ENCODE measurements around the gene SSBP1.
"Not testable (repeated sequence)": the region's sequence is repeated elsewhere in the genome, so short reads cannot be mapped to it uniquely, and the experiment has no call there.

Gene SSBP1

DNA sequence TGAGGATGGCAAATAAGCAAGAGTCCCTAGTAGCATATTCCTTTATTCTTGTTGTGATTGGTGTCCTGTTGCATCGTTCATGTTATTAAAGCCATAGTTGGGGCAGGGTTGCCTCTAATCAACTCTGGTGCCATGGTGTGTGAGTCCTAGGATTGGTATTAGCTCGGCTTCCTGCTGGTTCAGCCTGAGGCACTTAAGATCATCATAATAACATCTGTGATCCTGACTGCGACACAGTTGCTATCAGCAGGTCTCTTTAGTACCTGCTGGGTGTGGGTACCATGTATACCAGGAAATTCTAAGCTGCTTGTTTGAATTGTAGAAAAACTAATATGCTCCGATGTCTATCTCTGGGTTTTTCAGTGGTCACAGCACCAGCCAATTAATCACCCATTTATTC, 28.4 kb upstream of the SSBP1 start:
- no peak for DNase-seq

DNA sequence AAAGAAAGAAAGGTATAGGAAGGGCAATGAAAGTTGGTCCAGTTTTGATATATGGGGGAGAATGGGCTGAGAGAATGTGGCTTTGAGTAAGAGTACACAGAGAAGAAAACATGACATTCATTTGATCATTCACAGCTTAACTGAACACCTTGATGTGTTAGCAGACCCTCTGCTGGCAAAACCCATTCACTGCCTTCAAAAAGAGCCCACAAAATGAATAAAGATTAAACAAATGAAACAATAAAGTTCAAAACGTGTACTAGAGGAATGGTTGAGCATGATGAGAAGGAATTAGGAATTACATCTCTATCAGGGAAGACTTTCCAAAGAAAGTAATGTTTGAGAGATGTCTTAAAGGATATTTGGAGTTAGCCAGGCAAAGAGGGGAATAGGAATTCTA, 27.9 kb upstream of the SSBP1 start:
- no peak for DNase-seq

DNA sequence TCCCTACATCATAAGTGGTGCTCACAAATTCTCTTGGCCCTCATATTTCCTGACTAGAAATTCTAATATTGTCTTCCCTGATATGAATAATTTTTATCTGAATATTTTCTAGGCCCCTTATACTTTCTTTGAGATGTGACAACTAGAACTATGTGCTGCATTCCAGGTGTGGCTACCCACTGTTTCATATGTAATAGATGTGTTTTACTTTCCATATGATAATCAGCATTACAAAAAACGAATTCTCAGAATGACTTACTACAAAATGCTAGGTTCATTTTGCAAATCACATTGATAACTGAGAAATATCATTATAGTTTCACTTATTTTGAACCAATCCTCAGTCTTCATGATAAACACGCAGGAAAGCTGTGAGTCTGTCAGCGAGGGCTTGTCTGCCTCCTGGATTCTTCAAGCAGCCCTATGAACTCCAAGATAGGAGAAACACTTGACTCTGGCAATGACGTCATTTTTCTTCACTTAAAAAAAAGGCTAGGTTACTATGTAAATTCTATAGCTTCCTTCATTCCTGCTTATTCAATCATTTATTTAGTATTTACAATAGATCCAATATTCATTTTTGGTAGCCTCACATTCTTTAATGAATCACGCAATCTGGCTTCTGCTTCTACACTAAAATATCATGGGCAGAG, 25.4 kb upstream of the SSBP1 start:
- DNase-seq = no peak

DNA sequence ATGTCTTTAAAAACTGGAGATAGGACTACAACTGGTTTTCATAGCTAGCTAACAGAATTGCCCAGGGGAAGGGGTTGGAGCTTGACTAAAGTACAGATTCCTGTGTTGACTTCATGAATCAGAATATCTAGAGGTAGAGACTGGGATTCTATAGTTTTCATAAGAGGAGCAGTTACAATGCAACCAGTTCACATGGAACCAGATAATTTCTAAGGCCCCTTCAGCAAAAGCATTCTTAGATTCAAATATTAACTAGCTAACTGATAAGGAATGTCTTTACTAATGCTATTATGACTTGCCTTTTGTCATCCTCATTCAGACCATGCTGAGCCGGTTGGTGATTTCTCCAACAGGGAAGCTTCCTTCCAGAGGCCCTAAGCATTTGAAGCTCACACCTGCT, 24.3 kb upstream of the SSBP1 start:
- no peak for DNase-seq

DNA sequence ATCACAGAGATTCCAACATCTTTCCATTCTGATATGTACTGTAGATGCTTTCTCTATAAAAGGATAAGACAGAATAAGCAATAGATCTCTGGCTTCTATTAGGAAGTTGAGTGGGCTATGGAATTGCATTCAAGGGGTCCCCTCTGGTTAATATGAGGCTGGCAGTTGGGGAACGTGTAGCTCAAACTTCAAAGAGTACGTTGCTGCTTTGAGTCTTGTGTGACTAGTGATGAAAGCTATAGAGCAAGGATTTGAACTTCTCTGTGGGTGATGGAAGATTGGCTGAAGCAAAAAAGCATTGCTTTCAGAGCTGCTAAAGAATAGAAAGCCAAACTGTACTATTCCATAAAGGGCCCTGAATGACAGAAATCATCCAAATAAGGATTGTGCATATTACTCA, 23.6 kb upstream of the SSBP1 start:
- no peak for DNase-seq

DNA sequence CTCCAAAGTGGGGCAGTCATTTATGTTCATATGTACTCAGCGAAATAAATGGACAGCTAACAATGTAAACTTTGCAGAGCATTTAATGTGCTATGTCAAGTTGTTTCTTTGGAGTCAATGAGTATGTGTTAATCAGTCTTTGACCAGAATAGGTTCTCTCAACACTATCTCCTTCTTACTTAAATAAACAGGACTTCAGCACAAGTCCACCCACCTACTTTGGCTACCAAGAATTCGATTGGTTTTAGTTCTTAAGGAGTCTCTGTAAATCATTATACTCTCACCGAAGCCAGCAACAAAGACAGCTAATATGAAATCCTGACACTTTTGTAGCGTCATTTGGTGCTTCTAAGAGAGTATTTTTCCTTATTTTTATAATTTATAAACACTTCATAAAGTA, 23.1 kb upstream of the SSBP1 start:
- DNase-seq = no peak

DNA sequence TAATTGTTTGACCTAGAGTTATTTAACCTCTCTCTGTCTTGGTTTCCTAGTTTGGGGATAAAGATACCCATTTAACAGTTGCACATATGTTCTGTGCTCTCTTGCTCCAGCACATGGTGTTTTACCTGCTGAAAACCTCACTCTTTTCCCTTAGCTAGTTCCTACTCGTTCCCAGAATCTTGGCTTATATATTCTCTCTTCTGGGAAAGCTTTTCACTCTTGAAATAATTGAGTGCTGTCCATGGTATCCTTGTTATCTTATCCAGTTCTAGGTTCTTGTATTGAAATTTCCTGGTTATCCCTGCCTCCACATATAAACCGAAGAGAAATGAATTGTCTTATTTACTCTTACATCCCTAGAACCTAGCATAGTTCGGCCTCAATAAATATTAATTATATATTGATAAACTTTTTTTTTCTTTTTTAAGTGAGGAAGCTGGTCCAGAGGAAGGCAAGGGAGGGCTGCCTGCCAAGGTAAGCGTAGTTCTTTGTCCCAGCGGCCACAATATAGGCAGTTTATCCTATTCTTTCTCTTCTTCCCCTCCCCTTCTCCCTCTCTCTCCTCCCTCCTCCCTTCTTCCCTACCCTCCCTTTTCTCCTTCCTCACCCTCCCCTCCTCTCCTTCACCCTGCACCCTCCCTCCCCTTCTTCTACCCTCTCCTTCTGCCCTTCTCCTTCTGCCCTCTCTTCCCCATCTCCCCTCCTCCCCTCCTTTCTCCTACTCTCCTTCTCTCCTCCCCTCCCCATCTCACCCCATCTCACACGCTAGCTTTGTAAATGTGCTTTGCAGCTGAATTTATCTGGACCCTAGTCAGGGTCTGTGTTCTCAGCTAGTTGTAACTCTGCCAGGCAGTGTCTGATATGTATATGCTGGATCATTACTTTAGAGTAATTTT, 22.1 kb upstream of the SSBP1 start:
- no peak for DNase-seq

DNA sequence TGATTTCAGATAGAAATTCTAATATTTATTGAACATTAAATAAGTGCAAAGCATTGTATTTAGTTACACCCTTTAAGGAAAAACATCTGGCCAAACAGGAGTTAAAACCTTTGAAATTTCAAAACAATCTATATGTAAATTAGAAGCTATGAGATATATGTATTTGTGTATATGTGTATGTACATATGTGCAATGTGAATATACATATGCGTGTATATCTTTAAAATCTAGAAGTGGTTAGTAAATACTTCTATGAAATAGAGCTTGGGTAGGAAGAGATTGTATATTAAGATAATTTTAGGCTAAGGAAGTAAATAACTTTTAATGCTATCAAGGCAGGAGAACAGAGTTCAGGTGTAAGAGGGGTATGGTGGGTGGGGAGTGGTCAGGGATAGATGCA, 20.7 kb upstream of the SSBP1 start:
- no peak for DNase-seq

DNA sequence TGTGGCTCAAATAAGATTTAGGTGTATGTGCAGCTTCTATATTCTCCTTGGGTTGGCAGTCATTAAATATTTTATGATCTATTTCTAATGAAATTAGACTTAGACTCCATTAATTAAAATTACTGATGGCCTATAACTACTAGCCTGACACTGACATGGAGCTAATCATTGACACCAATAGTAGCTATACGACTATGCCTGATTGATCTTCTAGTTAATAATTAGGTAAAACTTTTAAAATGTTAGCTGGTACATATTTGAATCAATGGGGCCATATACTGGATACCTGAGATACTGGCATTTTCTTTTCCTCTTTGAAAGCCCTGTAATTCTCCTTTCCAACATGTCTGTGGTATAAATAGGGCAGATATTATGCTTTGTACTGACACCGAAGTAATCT, 15.6 kb upstream of the SSBP1 start:
- no peak for DNase-seq

DNA sequence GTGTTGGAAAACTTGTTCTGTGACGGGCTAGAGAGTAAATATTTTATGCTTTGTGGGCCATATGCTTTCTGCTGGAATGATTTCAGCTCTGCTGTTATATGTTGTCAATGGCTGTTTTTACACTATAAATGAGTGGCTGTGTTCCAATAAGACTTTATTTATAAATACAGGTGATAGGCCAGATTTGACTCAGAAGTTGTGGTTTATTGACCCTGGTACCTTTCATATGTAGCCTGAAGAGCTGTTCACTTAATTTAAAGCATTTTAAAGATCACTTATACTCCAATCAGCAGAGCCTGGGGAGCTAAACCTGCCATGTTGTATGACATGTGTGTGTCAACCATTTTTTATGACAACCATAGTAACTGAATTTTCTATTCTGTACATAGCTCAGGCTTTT, 9.1 kb upstream of the SSBP1 start:
- DNase-seq = no peak

DNA sequence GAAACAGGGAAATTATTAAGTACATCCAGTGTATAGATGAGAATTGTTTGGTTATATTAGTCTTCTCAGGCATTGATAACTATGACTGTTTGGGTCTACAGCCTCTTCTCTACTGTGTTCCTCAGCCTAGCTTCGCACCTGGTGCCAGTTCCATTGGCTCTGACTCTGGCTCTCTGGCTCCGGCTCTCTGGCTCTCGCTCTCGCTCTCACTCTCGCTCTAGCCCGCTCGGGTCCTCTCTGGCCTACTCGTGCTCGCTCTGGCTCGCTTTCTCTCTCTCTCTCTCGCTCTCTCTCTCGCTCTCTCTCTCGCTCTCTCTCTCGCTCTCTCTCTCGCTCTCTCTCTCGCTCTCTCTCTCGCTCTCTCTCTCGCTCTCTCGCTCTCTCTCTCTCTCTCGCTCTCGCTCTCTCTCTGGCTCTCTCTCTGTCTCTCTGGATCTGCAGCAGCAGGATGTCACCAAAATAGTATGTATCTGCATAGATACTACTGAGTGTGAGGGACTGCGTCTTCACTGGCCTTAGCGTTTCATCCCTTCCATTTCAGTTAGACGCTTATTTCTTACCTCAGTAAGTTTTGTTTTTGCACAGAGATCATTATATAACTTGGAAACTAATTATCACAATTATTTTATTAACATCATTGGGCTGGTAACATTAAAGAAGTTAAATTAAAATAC, 6.5 kb upstream of the SSBP1 start:
- DNase-seq = no peak

DNA sequence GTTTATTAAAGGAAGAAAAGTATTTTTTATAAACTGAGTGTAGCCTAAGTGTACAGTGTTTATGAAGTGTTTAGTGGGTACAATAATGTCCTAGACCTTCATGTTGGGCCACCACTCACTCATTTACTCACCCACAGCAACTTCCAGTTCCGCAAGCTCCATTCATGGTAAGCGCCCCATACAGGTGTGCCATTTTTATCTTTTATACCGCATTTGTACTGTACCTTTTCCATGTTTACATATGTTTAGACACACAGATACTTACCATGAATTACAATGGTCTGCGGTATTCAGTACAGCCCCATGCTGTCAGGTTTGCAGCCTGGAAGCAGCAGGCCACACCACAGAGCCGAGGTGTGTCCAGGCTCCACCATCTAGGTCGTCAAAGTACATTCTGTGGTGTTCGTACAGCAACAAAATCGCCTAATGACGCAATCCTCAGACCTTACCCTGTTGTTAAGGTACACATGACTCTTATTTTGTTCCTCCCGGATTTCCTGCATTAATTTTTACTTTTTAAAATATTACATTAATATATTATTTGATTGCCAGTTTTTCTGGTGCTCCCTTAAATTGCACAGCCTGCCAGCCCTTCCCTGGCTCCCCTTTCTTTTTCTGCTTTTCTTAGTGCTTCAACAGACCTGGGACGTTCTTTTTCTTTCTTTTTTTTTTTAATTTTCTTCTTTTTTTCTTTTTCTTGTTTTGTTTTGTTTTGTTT, 881 bp upstream of the SSBP1 start:
- DNase-seq = no peak

DNA sequence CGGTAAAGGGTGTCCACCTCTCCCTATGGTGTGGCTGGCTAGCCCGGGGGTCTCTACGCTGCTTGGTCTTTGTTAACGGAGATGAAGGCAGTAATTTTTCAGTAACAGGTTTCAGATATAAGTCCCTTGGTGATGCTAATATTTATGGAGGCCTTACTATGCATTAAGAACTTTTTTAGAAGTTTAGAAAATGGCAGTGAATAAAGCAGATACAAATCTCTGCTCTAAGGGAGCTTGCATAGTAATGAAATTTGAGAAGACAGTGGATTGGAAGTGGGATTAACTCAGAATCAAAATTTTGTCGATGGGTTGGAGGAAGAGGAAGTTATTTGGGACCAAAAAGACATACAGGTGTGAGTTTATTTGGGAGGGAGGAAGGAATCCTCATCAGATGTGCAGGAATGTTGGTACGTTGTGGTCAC, 445 bp downstream of the SSBP1 start:
- DNase-seq = no peak

DNA sequence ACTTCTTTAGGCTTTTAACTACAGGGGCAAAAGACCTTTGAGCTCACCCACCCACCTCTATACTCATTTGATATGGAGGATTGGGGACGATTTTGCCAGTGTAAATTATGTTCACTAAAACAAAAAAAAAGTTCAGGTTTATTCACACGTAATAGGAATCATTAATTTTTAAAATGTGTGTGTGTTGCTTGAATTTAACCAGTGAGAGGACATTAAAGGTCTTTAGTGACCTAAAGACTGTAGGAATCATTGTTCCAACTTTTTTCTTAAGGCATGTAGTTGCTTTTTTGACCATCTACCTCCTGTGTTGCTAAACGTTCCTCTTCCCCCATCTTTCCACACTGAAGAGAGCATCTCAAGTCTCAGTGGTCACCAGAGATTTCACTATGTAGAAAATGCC, 1.1 kb downstream of the SSBP1 start:
- no peak for DNase-seq

DNA sequence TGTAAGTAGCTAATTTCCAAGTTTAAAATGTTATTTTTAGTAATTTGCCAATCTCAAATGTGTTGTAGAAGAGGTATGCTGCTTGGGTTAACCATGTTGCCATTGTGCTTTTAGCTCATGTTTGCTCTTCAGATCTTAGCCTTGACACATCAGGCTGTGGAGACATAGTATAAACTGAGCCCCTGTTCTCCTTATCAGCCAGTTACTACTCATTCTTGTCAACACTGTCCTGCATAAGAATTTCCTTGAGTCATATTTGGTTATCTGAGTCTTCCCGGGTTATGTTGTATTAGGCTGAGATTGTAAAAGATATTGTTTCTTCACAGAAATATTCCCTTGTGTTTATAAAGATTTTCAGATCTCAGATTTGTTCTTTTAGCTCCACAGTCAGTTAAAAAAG, 4.1 kb downstream of the SSBP1 start:
- no peak for DNase-seq

DNA sequence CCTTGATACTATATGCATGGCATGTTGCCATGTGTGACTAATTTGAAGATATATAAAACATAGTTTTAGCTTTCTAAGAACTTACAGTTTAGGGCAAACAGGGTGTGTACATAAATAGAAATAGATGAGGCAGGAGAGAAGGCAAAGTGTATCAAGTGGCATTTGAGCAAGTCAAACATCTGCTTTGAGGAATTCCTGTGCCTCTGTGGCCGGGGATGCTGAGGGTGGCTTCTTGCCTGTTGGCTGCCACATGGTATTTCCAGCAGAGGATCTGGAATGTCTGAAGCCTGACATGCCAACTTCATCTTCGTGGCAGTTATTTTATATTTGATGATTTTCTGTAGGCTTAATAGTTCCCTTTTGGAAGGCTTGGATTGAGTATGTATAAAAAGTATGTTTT, 6.0 kb downstream of the SSBP1 start:
- DNase-seq = no peak

DNA sequence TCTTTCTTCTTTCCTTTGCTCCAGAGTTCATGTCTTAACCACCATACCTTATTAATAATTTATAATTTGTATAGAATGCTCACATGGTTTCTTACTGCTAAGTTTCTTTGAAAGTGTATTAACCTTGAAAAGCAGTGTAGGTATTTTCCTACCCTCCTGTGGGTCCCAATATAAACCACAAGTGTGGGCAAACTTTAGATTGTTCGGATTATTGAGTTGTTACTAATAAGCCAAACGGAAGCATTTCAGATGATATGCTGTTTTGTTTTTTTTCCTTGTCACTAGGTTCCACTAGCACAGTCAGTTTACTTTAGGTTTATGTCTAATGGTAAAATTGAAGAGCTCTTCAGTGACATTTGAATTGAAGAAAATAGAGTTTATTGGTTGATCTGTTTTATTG, 10.2 kb downstream of the SSBP1 start:
- no peak for DNase-seq

DNA sequence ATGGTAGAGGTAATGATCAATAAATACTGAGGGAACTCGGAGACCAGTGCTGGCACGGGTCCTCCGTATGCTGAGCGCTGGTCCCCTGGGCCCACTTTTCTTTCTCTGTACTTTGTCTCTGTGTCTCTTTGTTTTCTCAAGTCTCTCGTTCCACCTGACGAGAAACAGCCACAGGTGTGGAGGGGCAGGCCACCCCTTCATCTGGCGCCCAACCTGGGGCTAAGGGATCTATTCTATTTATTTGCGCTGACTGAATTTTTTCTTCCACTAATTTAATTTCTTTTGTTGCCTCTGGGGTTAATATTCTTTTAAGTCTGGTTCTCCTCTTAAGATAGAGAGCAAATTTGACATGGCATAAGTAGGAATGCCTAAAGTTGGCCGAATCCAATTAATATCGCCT, 13.7 kb downstream of the SSBP1 start:
- DNase-seq = peak; percentile 3

DNA sequence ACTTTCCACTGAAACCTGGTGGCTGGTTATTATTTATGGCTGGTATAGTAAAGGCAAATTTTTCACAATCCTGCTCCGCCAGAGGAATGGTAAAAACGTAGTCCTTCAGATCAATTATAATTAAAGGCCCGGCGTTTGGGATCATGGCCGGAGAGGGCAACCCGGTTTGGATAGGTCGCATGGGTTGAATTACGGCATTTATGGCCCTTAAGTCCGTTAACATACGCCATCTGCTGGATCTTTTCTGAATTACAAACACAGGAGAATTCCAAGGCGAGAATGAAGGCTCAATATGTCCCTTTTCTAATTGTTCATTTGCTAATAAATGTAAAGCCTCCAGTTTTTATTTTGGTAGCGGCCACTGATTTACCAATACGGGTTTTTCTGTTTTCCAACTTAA, 14.5 kb downstream of the SSBP1 start:
- DNase-seq = no peak

DNA sequence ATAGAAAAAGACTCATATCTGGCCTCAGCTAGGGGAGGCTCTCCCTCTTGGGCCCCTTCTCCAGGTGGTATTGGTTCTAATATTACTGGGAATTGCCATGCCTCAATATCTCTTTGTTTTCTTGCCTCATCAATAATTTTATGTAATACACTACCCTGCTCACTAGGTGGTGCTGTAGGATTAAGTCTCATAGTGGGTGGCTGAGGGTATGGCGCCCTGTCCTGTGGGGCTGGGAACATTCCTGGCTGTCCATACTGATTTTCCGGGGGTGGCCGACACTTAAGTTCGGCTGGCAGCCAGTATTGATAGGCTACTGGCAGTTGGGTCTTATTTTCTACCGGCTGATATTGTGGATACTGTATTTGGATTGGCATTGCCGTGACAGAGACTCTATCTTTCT, 16.8 kb downstream of the SSBP1 start:
- peak; percentile 6 for DNase-seq

DNA sequence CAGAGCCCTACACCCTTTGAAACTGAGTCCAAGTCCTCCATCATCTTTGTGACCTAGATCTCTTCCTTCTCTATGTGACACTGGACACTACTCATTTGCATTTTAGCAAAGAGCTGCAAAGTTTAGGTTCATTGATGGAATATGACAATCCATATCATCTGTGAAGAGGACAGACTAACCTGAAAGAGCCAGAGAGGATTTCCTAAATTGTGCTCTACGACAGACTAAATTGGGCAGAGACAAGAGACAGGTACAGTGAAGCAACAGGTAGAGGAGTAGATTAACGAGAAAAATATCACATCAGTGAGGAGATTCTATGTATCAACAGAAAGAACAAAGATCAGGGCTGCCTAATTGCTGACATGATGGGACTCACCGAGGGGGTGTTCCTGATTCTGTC, 25.6 kb downstream of the SSBP1 start, which contains the start of gene TAS2R3:
TSS of gene TAS2R3 (plus strand) at position 301 of the 400 bp plus-strand sequence. CDS start at position 363, 62 bp downstream.
- no peak for DNase-seq

DNA sequence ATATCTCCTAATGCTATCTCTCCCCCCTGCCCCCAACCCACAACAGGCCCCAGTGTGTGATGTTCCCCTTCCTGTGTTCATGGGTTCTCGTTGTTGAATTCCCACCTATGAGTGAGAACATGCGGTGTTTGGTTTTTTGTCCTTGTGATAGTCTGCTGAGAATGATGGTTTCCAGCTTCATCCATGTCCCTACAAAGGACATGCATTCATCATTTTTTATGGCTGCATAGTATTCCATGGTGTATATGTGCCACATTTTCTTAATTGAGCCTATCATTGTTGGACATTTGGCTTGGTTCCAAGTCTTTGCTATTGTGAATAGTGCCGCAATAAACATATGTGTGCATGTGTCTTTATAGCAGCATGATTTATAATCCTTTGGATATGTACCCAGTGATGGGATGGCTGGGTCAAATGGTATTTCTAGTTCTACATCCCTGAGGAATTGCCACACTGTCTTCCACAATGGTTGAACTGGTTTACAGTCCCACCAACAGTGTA, 32.0 kb downstream of the SSBP1 start:
- not testable (repeated sequence) for DNase-seq

DNA sequence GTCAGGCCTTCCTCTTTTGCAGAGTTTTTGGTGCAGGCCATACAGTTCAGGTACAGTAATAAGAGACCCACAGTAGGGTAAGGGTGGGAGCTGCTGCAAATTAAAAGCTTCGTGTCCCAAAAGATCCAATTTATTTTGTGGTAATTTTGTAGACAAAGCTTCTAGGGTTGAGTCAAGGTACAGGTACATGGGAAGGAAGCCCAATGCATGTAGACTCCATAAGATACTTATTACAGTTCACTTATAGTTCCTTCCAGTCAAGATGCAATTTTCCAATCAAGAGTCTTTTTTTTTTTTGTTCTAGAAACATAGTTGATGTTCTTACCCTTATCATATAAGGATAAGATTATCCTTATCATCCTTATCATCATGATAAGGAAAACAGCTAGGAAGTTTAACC, 38.2 kb downstream of the SSBP1 start, which contains the start of gene TAS2R4:
TSS of gene TAS2R4 (plus strand) at position 301 of the 400 bp plus-strand sequence. CDS start 1,815 bp downstream, outside the sequence.
- DNase-seq = no peak
